K562 (cell line): Measurements from ENCODE around the gene IFT25. TPM values are rescaled to one million over a fixed set of nuclear protein-coding genes. Genes with fewer than 3 reads are reported as not detected.

Experiments used
- ATAC-seq: fragments of 200-7000 bp; cut with Tn5 transposase; 3 replicates; pipeline ENCODE4 v1.9.1; 2020; ENCODE audit warnings: moderate library complexity
- BruUV-seq: library from RNA; stranded (reverse); fragments of 400-500 nt; replicated peaks from 2 replicates; lab custom pipeline; 2021; lab: Mats Ljungman, UMichigan
- CTCF ChIA-PET: fragments of 300-600 bp; formaldehyde crosslinking; extraction: SDS; loops from one replicate; lab custom pipeline; 2021; ENCODE audit warnings: low intra/inter-chr PET ratio; lab: Yijun Ruan, JAX
- POLR2A ChIA-PET: fragments of 300-600, 350-650 bp; sonication (Branson Sonifier 250); formaldehyde crosslinking; extraction: SDS; loops from one replicate; lab custom pipeline; 2021; ENCODE audit warnings: antibody characterized with exemption, inconsistent platforms; lab: Yijun Ruan, JAX
- DNase-seq, 4 experiments: peaks; one replicate each; pipeline versions ENCODE4 v3.0.0 to v3.0.0-alpha.2; 2011 to 2018; ENCODE audit warnings: low spot score in 3 of 4, mixed read lengths in 3 of 4; ENCODE audit errors: extremely low read depth in 1 of 4
- FAIRE-seq: peaks from 2 replicates; lab custom pipeline; 2011; peaks lifted over from hg19 to GRCh38; lab: Jason Lieb, UNC
- H2AFZ ChIP-seq: 2 replicates; pipeline ENCODE4 v1.6.0; 2011; ENCODE audit warnings: low read depth, low read length, control low read depth, inconsistent platforms
- H3K27ac ChIP-seq: fragments of 200-600 bp; 3 replicates; pipeline ENCODE4 v1.8.0; 2011; ENCODE audit warnings: low read depth, mild to moderate bottlenecking, control low read depth, inconsistent platforms, low read length, moderate library complexity, mixed read lengths; ENCODE audit errors: extremely low read depth
- H3K27me3 ChIP-seq, 2 experiments: fragments of 300-600 bp in 1 of 2; 2 replicates in 1 of 2; 3 replicates in 1 of 2; pipeline versions ENCODE4 v1.6.0 to v1.8.0; 2011; ENCODE audit warnings: inconsistent platforms in 2 of 2, low read length in 2 of 2, mild to moderate bottlenecking in 1 of 2, mixed read lengths in 1 of 2, moderate library complexity in 1 of 2; ENCODE audit not compliant: control insufficient read depth in 2 of 2, insufficient read depth in 2 of 2
- H3K36me3 ChIP-seq: fragments of 300-600 bp; 3 replicates; pipeline ENCODE4 v1.8.0; 2011; ENCODE audit warnings: mild to moderate bottlenecking, low read length, inconsistent platforms; ENCODE audit not compliant: control insufficient read depth, insufficient read depth
- H3K4me1 ChIP-seq, 2 experiments: fragments of 200-600 bp in 1 of 2; replicated peaks in 1 of 2; 2 replicates in 1 of 2; 3 replicates in 1 of 2; pipeline versions ENCODE4 v1.5.1 to v1.8.0; 2011; ENCODE audit warnings: inconsistent platforms in 2 of 2, low read length in 2 of 2, mild to moderate bottlenecking in 1 of 2, mixed read lengths in 1 of 2, moderate library complexity in 1 of 2; ENCODE audit not compliant: control insufficient read depth in 2 of 2, insufficient read depth in 2 of 2
- H3K4me2 ChIP-seq: 2 replicates; pipeline ENCODE4 v1.6.1; 2011; ENCODE audit warnings: low read length, control low read depth, inconsistent platforms, mixed read lengths; ENCODE audit not compliant: insufficient read depth
- H3K4me3 ChIP-seq: fragments of 200-600 bp; sonication (generic), shearing (Covaris generic); 2 replicates; pipeline ENCODE4 v1.5.1; 2016; ENCODE audit warnings: control low read depth, inconsistent platforms
- H3K79me2 ChIP-seq: fragments of 200-600 bp; 3 replicates; pipeline ENCODE4 v1.8.0; 2011; ENCODE audit warnings: low read length, inconsistent platforms; ENCODE audit not compliant: control insufficient read depth, insufficient read depth
- H3K9ac ChIP-seq, 2 experiments: 2 replicates each; pipeline versions ENCODE4 v1.6.0 to v1.6.1; 2011; ENCODE audit warnings: low read depth in 2 of 2, low read length in 2 of 2, control low read depth in 1 of 2, inconsistent platforms in 1 of 2, mild to moderate bottlenecking in 1 of 2, mixed read lengths in 1 of 2; ENCODE audit not compliant: insufficient read depth in 1 of 2
- H3K9me1 ChIP-seq: one replicate; pipeline ENCODE4 v1.6.0; 2011; ENCODE audit warnings: inconsistent platforms, mild to moderate bottlenecking, low read length, moderate library complexity; ENCODE audit not compliant: control insufficient read depth, insufficient read depth
- H3K9me3 ChIP-seq: replicated peaks from 2 replicates; pipeline ENCODE4 v1.5.1; 2011; ENCODE audit warnings: low read depth, low read length, inconsistent platforms; ENCODE audit not compliant: control insufficient read depth, insufficient read depth
- H4K20me1 ChIP-seq: replicated peaks from 2 replicates; pipeline ENCODE4 v1.6.1; 2011; ENCODE audit warnings: low read length, inconsistent platforms, mixed read lengths; ENCODE audit not compliant: control insufficient read depth, insufficient read depth
- BHLHE40 ChIP-seq: IDR thresholded peaks from 2 replicates; pipeline ENCODE4 v1.6.1; 2011; ENCODE audit warnings: low read length, improper control_type of control experiment
- HDAC1 ChIP-seq, 2 experiments: fragments of 450-650 bp; IDR thresholded peaks; 2 replicates each; pipeline ENCODE4 v1.6.1; 2016 to 2017; ENCODE audit warnings: inconsistent platforms in 1 of 2, mild to moderate bottlenecking in 1 of 2, moderate library complexity in 1 of 2
- HDAC8 ChIP-seq: fragments of 450-650 bp; IDR thresholded peaks from 2 replicates; pipeline ENCODE4 v1.6.1; 2016; ENCODE audit warnings: mild to moderate bottlenecking, missing genetic modification characterization, moderate library complexity, missing compliant biosample characterization
- HNRNPK ChIP-seq: fragments of 200-400 bp; formaldehyde crosslinking; IDR thresholded peaks from one replicate; pipeline ENCODE4 v1.6.1; 2018; ENCODE audit warnings: mild to moderate bottlenecking, low read depth, low read length; ENCODE audit not compliant: poor library complexity, severe bottlenecking
- IRF2 ChIP-seq: sonication (generic); formaldehyde crosslinking; IDR thresholded peaks from 2 replicates; pipeline ENCODE4 v1.8.1; 2022; ENCODE audit warnings: mild to moderate bottlenecking, missing genetic modification reagents
- JUNB ChIP-seq: fragments of 450-650 bp; formaldehyde crosslinking; conservative IDR thresholded peaks from 2 replicates; pipeline ENCODE4 v1.4.0; 2020; ENCODE audit warnings: mild to moderate bottlenecking
- KDM1A ChIP-seq, 2 experiments: fragments of 450-650 bp; IDR thresholded peaks; 2 replicates each; pipeline ENCODE4 v1.6.1; 2016; ENCODE audit warnings: mild to moderate bottlenecking in 2 of 2
- NFE2 ChIP-seq: IDR thresholded peaks from 2 replicates; pipeline ENCODE4 v1.6.1; 2014; ENCODE audit warnings: antibody characterized with exemption, low read depth
- NFE2L1 ChIP-seq: fragments of 450-650 bp; IDR thresholded peaks from 2 replicates; pipeline ENCODE4 v1.6.1; 2016; ENCODE audit warnings: missing genetic modification characterization, low read depth, mild to moderate bottlenecking, missing compliant biosample characterization, moderate library complexity, borderline replicate concordance
- RAD51 ChIP-seq: fragments of 450-650 bp; IDR thresholded peaks from 2 replicates; pipeline ENCODE4 v1.7.1; 2016; ENCODE audit warnings: low read depth, mild to moderate bottlenecking, borderline replicate concordance
- SMAD3 ChIP-seq: fragments of 450-650 bp; formaldehyde crosslinking; conservative IDR thresholded peaks from 2 replicates; pipeline ENCODE4 v1.4.0; 2020; ENCODE audit warnings: mild to moderate bottlenecking
- SMARCA5 ChIP-seq: fragments of 450-650 bp; IDR thresholded peaks from 2 replicates; pipeline ENCODE4 v1.6.1; 2016
- ZNF224 ChIP-seq: sonication (generic); formaldehyde crosslinking; IDR thresholded peaks from 2 replicates; pipeline ENCODE4 v1.8.0; 2022; ENCODE audit warnings: mild to moderate bottlenecking, missing genetic modification reagents
- ZNF449 ChIP-seq: fragments of 250-450 bp; sonication (Bioruptor Pico); IDR thresholded peaks from 2 replicates; pipeline ENCODE4 v1.8.0; 2022; ENCODE audit warnings: moderate library complexity, mild to moderate bottlenecking, inconsistent platforms
- ZNF644 ChIP-seq: fragments of 200-800 bp; sonication (Bioruptor generic); IDR thresholded peaks from 2 replicates; pipeline ENCODE4 v1.6.1; 2016; ENCODE audit warnings: low read depth, missing genetic modification characterization, missing compliant biosample characterization
- WGBS: fragments of 100-300 bp; shearing (Covaris generic); methylation state at CpG from one replicate; pipeline ENCODE4 v1.1.6; 2016; ENCODE audit warnings: low coverage, mixed read lengths; ENCODE audit not compliant: insufficient coverage; ENCODE audit errors: missing lambda C conversion rate; 5-methylcytosine and 5-hydroxymethylcytosine counted together
- in situ Hi-C: fragments of 300-500 bp; cut with MboI; formaldehyde crosslinking; loops from 4 replicates; pipeline ENCODE4 v1.15.0; 2018; ENCODE audit warnings: inconsistent platforms, mixed read lengths
- intact Hi-C: fragments of 100-400 bp; cut with micrococcal nuclease; formaldehyde crosslinking; loops from 2 replicates; pipeline ENCODE4 v1.14.2; 2022
- polyA plus RNA-seq, 8 experiments: library from polyadenylated mRNA; depleted of rRNA in 4 of 8; stranded (reverse) in 5 of 8; unstranded in 3 of 8; fragments of >200 nt; fragmentation: Nextera tagmentation in 2 of 8; fragmentation: Illumina TruSeq in 1 of 8; extraction: Ambion mirVana in 2 of 8; extraction: Trizol in 1 of 8; gene quantifications; 2 replicates each; pipeline versions ENCODE4 v1.2.1 to v1.2.3, GENCODE V29; 2011 to 2014; ENCODE audit warnings: inconsistent platforms in 1 of 8, missing spikeins in 1 of 8
- total RNA-seq, 7 experiments: library from RNA; depleted of rRNA in 6 of 7; stranded (reverse); fragments of >200 nt in 6 of 7; fragmentation: Illumina TruSeq in 2 of 7; extraction: Trizol in 2 of 7; gene quantifications; 2 replicates each; pipeline versions ENCODE4 v1.2.1 to v1.2.3, GENCODE V29; 2011 to 2021; ENCODE audit warnings: low replicate concordance in 1 of 7
- TF ChIP-seq, protein P1 (sequence below): IDR thresholded peaks from 2 replicates; pipeline ENCODE4 v1.6.1; 2011; ENCODE audit not compliant: insufficient read length; ENCODE audit errors: extremely low read depth
- TF ChIP-seq, protein P2 (sequence below): fragments of 450-650 bp; IDR thresholded peaks from 2 replicates; pipeline ENCODE4 v1.6.1; 2017; ENCODE audit warnings: antibody characterized with exemption

The IFT25 gene
- total and polyA plus RNA-seq, 9 of the 15 experiments (the other 6 are each of a cell fraction or from before 2014, with no cell fraction given): 93.6 to 209 (median 167) TPM

DNA sequence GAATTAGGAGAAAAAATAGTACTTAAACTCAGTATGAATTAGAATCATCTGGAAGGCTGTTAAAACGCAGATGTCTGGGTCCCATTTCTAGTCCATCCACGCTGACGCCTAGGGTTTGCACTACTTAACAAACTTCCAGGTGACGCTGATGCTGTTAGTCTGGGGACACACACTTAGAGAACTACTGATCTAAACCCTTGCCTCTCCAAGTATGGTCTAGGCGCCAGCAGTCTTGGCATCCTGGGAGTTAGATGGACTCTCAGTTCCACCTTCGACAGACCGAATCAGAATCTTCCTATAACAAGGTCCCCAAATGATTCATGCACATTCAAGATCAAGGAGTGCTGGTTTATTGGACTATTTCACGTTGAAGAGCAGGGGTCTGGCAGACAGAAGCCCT lies 40.0 kb downstream of the IFT25 start:
- H2AFZ ChIP-seq: no peak overlapping the region
- TF ChIP-seq IRF2 (CRISPR knock-in tag): no peak
- no peak for TF ChIP-seq KDM1A (IDR thresholded peaks at IDR 0.05)
- TF ChIP-seq NFE2L1 (tag): no peak
- TF ChIP-seq HDAC8 (tag): no peak
- TF ChIP-seq JUNB (CRISPR knock-in tag): no peak
- TF ChIP-seq HNRNPK: no peak
- TF ChIP-seq, protein P1, sequence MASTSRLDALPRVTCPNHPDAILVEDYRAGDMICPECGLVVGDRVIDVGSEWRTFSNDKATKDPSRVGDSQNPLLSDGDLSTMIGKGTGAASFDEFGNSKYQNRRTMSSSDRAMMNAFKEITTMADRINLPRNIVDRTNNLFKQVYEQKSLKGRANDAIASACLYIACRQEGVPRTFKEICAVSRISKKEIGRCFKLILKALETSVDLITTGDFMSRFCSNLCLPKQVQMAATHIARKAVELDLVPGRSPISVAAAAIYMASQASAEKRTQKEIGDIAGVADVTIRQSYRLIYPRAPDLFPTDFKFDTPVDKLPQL: no peak
- TF ChIP-seq HDAC1 (IDR thresholded peaks at IDR 0.05): no peak
- no peak for TF ChIP-seq NFE2
- TF ChIP-seq ZNF644 (tag): no peak
- TF ChIP-seq SMAD3: no peak
- TF ChIP-seq ZNF449 (CRISPR knock-in tag): no peak
- no peak for TF ChIP-seq SMARCA5
- TF ChIP-seq BHLHE40: no peak
- TF ChIP-seq, protein P2, sequence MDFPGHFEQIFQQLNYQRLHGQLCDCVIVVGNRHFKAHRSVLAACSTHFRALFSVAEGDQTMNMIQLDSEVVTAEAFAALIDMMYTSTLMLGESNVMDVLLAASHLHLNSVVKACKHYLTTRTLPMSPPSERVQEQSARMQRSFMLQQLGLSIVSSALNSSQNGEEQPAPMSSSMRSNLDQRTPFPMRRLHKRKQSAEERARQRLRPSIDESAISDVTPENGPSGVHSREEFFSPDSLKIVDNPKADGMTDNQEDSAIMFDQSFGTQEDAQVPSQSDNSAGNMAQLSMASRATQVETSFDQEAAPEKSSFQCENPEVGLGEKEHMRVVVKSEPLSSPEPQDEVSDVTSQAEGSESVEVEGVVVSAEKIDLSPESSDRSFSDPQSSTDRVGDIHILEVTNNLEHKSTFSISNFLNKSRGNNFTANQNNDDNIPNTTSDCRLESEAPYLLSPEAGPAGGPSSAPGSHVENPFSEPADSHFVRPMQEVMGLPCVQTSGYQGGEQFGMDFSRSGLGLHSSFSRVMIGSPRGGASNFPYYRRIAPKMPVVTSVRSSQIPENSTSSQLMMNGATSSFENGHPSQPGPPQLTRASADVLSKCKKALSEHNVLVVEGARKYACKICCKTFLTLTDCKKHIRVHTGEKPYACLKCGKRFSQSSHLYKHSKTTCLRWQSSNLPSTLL: no peak
- no peak for TF ChIP-seq RAD51
- TF ChIP-seq ZNF224 (CRISPR knock-in tag): no peak
- in situ Hi-C loops (no loop called here), intact Hi-C loops (no loop called here)
- ChIA-PET CTCF (no interaction called here), POLR2A (no interaction called here)
- H4K20me1 ChIP-seq: 0 out of 2 replicates have a peak, but pooled peaks cover 4% of the 10 kb centered on the region
- no peaks in the 10 kb centered on the region for H3K79me2 ChIP-seq
- WGBS: 74% methylated on average over 8 of the region's 8 CpGs
- no TSS peak for BruUV-seq
- no peaks in the 10 kb centered on the region for H3K36me3 ChIP-seq
- no peaks in the 10 kb centered on the region for H3K27me3 ChIP-seq
- no peaks in the 10 kb centered on the region for H3K9me1 ChIP-seq
- H3K4me1 ChIP-seq: no peaks in the 10 kb centered on the region
- FAIRE-seq (no peak), DNase-seq (no peak), ATAC-seq (no peak)
- H3K27ac ChIP-seq: no peak overlapping the region
- no peak overlapping the region for H3K9ac ChIP-seq
- no peak overlapping the region for H3K4me3 ChIP-seq
- H3K9me3 ChIP-seq: no peaks in the 10 kb centered on the region
- H3K4me2 ChIP-seq: no peak overlapping the region
